RWPE2 (cell line): ENCODE results near the gene MED15.
"Not testable (repeated sequence)": the region's sequence is repeated elsewhere in the genome, so short reads cannot be mapped to it uniquely, and the experiment has no call there.

Source experiments
- ATAC-seq: fragments of 200-7000 bp; cut with Tn5 transposase; 3 replicates; pipeline ENCODE4 v1.9.1; 2021; ENCODE audit warnings: low read depth
- DNase-seq: peaks from one replicate; pipeline ENCODE4 v3.0.0-alpha.2; 2020; ENCODE audit warnings: low spot score
- H3K27ac ChIP-seq: fragments of 450-650 bp; 2 replicates; pipeline ENCODE4 v1.5.1; 2017; ENCODE audit warnings: mild to moderate bottlenecking; ENCODE audit not compliant: poor library complexity, severe bottlenecking
- H3K27me3 ChIP-seq: fragments of 250-450 bp; sonication (Bioruptor Pico); 2 replicates; pipeline ENCODE4 v1.5.1; 2021; ENCODE audit warnings: mild to moderate bottlenecking, moderate library complexity; ENCODE audit not compliant: insufficient read depth, poor library complexity, severe bottlenecking
- H3K36me3 ChIP-seq: fragments of 250-450 bp; sonication (Bioruptor Pico); 2 replicates; pipeline ENCODE4 v1.5.1; 2020; ENCODE audit warnings: low read depth, mild to moderate bottlenecking, moderate library complexity
- H3K4me1 ChIP-seq: fragments of 250-450 bp; sonication (Bioruptor Pico); 2 replicates; pipeline ENCODE4 v1.5.1; 2021; ENCODE audit warnings: mild to moderate bottlenecking, moderate library complexity; ENCODE audit not compliant: insufficient read depth, poor library complexity, severe bottlenecking
- H3K4me3 ChIP-seq: fragments of 250-450 bp; sonication (Bioruptor Pico); 2 replicates; pipeline ENCODE4 v1.5.1; 2021; ENCODE audit warnings: mild to moderate bottlenecking, moderate library complexity; ENCODE audit not compliant: severe bottlenecking
- H3K9me3 ChIP-seq: fragments of 250-450 bp; sonication (Bioruptor Pico); 2 replicates; pipeline ENCODE4 v1.5.1; 2021; ENCODE audit warnings: mild to moderate bottlenecking, moderate library complexity; ENCODE audit not compliant: severe bottlenecking
- CTCF ChIP-seq: fragments of 450-650 bp; IDR thresholded peaks from one replicate; pipeline ENCODE4 v1.5.1; 2017; ENCODE audit warnings: mild to moderate bottlenecking, moderate library complexity; ENCODE audit not compliant: poor library complexity, severe bottlenecking

The MED15 gene

DNA sequence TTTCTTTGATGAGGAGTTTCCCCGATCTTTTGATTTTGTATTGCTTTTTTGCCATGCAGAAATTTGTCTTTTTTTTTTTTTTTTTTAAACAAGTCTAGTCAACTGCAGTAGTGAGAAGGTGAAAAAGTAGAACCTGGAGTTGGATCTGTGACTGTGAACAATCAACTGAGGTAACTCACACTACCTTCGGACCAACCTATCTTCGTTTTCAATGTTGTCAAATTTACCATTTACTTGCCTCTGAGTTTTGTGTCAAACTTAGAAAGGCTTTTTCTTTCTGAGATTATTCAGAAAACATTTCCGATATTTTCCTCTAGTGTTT, 32.3 kb upstream of the MED15 start:
- Histone ChIP-seq H3K4me3 (no peak overlapping the region), H3K4me1 (no peaks in the 10 kb centered on the region), H3K27me3 (no peaks in the 10 kb centered on the region), H3K27ac (no peak overlapping the region), H3K36me3 (no peaks in the 10 kb centered on the region), H3K9me3 (no peaks in the 10 kb centered on the region)
- TF ChIP-seq CTCF = no peak
- ATAC-seq (no peak), DNase-seq (no peak)

- not testable (repeated sequence) for H3K36me3 ChIP-seq, ATAC-seq, H3K9me3 ChIP-seq, H3K27me3 ChIP-seq, H3K4me1 ChIP-seq, DNase-seq, H3K4me3 ChIP-seq, H3K27ac ChIP-seq
These were observed 31.8 kb upstream of the MED15 start for GRCh38 chr22:20475569-20475968.

- H3K4me1 ChIP-seq, ATAC-seq, H3K36me3 ChIP-seq, H3K4me3 ChIP-seq, H3K9me3 ChIP-seq, H3K27me3 ChIP-seq, DNase-seq, H3K27ac ChIP-seq: not testable (repeated sequence)
These were observed 29.4 kb upstream of the MED15 start for GRCh38 chr22:20478059-20478458.

- Histone ChIP-seq H3K4me3 (no peak overlapping the region), H3K4me1 (no peaks in the 10 kb centered on the region), H3K27ac (no peak overlapping the region), H3K36me3 (no peaks in the 10 kb centered on the region), H3K9me3 (no peaks in the 10 kb centered on the region), H3K27me3 (no peaks in the 10 kb centered on the region)
- ATAC-seq = no peak
- no peak for TF ChIP-seq CTCF
- DNase-seq = no peak
These were observed 27.7 kb upstream of the MED15 start for GRCh38 chr22:20479612-20480196.

DNA sequence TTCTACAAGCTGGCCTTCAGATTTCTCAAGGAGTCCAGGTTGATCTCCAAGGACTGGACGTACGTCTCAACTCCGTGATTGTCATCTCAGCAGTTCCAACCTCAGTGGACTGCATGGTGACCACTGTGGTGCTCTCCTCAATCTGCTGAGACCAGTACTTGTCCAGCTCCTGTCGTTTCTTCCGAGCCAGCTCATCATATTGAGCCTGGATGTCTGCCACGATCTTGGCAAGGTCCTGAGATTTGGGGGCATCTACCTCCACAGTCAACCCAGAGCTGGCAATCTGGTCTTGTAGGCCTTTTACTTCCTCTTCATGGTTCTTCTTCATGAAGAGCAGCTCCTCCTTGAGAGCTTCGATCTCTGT, 24.3 kb upstream of the MED15 start:
- H3K4me1 ChIP-seq, H3K4me3 ChIP-seq, ATAC-seq, H3K27ac ChIP-seq, H3K9me3 ChIP-seq, H3K36me3 ChIP-seq, H3K27me3 ChIP-seq, DNase-seq: not testable (repeated sequence)

DNA sequence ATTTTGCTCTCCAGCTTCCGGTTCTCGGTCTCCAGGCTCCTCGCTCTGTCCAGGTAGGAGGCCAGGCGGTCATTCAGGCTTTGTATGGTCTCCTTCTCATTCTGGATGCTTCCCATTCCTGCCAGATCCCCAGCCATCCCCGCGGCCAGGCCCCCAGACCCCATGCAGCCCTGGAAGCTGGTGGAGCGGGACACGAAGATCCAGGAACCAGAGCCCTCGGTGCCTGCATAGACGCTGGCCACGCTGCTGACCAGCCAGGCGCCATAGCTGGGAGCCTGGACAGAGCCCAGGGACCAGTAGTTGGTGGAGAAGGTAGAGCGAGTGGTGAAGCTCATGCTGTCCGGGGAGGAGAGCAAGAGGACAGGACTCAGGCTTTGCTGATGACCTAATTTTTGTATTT, 23.6 kb upstream of the MED15 start:
- Histone ChIP-seq H3K27me3 (no peaks in the 10 kb centered on the region), H3K4me1 (no peaks in the 10 kb centered on the region), H3K36me3 (peaks cover 7% of the 10 kb centered on the region), H3K4me3 (no peak overlapping the region), H3K9me3 (no peaks in the 10 kb centered on the region), H3K27ac (no peak overlapping the region)
- ATAC-seq (no peak), DNase-seq (no peak)
- TF ChIP-seq CTCF = no peak
